Endothelial cell of hepatic sinusoid (primary cell): Measurements from ENCODE around the gene TSGA10IP.

Source experiments
- in situ Hi-C: cut with HindIII; loops from 2 replicates; pipeline ENCODE4 v1.10.0; 2017; ENCODE audit warnings: low sequenced_read_pairs

Gene TSGA10IP

DNA sequence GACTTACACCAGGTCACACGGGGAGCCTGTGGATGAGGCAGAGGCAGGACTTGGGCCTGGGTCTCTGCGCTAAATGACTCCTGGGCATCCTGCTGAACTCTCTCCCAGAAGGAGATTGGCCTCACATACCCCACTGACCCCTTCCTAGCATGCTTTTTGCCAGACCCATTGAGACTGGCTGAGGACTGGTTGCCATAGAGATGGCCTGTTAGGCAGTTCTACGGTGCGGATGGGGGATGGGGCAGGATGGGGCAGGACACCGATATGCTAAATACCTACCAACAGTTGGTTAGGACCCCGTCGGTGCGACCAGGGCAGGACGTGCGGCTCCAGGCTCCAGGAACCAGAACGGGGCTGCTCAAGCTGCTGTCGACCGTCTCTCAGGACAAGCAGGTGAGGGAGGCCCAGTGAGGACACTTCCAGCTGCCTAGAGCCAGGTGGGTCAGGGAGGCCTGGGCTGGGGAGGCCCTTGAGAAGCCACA, at the start of gene TSGA10IP:
TSS of gene TSGA10IP (plus strand) at position 51 of the 482 bp plus-strand sequence. CDS start at position 247, 196 bp downstream.
- in situ Hi-C loops, result no loop called here

DNA sequence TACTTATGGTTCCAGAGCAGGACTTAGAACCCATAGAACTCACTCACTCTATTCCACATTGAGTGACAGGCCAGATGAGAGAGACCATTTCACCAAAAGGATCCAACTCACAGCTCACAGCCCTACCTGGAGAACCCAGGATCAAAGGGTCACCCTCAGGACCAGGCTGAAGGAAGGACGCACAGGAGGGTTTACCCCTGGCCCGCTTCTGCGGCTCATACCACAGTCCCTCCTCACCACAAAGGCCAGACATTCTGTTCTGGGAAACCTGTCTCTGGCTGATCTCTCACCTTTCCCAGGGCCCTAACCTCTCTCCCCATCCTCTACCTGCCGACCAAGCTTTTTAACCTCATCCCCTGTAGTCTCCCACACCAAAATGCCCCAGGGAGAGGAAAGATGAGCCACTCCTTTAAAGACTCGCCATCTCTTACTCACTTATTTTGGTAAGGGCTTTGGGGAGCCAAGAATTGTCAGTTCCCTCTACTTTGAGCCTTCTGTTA, 49.7 kb upstream of the TSGA10IP start:
- in situ Hi-C loops, result loop anchor here (5.0 to 10.0 kb wide), 2 partner anchors 42 to 261 kb away; partner anchors contain the start of gene SIPA1

DNA sequence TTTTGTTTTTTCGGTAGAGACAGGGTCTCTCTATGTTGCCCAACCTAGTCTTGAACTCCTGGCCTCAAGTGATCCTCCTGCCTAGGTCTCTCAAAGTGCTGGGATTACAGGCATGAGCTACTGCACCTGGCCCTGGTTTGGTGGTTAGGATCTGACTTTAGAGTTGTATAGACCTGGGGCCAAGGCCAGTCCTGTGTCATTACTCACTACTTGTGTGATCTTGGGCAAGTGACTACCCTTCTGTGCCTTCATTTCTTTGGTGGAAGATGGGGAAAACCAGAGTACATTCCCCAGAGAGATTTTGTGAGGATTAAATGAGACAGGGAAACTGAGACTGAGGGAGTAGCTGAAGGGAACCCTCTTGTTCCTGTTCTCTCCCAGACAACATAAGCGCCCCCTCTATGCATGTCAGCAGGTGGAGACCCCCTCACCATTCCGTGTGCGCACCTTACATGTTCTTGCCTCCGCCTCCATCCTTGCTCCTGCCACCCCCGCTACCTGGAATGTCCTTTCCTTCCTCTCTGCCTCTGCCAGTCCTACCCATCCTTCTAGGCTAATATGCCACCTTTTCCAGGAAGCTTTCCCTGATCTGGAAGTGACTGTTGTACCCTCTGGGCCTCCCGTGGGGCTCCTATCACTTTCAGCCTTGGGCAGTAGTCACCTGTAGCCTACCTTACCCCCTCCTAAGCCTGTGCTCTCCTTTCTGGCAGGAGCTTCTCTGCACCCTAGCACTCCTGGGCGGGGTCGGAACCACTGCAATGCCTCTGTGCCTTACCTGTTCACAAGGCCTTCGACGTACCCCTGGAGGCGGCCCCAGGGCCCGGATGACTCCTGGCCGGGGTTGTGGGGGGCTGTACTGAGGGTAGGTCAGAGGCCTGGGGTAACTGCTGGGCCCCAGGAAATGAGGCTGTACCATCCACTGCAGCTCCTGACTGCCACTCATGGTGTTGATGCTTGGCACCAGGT, 49.0 kb upstream of the TSGA10IP start:
- in situ Hi-C loops, result loop anchor here (5.0 to 10.0 kb wide), 2 partner anchors 41 to 262 kb away; partner anchors contain the start of gene SIPA1

DNA sequence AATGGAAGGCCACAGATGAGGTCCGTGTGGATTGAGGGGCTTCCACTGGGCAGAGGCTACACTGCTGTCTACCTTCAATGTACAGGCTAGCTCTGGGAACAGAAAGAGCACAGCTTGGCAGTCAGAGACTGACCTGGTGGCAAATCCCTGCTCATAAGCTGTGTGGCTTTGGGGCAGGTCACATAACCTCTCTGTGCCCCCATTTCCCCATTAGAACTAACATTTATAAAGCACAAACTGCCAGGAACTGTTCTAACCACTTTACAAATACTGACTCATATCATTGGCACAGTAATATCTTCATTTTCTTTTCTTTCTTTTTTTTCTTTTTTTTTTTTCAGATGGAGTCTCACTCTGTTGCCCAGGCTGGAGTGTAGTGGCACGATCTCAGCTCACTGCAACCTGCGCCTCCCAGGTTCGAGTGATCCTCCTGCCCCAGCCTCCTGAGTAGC, 48.2 kb upstream of the TSGA10IP start:
- in situ Hi-C loops, result loop anchor here (5.0 to 10.0 kb wide), 2 partner anchors 40 to 262 kb away; partner anchors contain the start of gene SIPA1

DNA sequence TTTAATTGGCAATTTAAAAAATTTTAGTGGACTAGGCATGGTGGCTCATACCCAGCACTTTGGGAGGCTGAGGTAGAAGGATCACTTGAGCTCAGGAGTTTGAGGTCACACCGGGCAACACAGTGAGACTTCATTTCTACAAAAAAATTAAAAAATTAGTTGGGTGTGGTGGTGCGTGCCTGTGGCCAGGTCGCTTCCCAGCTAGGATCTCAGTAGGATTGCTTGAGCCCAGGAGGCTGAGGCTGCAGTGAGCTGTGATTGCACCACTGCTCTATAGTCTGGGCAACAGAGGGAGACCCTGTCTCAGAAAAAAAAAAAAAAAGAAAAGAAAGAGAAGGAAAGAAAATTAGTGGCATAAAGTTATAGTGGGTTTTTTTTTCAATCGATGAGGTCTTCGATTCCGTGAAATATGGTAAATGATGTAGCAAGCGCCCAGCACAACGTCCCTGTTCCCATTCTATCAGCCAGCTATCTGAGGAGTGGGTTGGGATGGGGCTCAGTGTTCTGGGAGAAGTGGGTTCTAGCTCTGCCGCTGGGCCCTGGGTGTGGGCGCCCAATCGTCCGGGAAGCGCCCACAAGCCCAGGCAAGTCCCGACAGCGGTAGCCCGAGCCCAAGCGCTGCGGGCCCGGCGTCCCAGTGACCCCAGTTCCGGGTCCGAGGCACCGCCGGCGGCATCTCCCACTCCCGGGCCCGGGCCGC, 46.5 kb upstream of the TSGA10IP start:
- in situ Hi-C loops, result loop anchor here (5.0 to 10.0 kb wide), 2 partner anchors 38 to 264 kb away; partner anchors contain the start of gene SIPA1

DNA sequence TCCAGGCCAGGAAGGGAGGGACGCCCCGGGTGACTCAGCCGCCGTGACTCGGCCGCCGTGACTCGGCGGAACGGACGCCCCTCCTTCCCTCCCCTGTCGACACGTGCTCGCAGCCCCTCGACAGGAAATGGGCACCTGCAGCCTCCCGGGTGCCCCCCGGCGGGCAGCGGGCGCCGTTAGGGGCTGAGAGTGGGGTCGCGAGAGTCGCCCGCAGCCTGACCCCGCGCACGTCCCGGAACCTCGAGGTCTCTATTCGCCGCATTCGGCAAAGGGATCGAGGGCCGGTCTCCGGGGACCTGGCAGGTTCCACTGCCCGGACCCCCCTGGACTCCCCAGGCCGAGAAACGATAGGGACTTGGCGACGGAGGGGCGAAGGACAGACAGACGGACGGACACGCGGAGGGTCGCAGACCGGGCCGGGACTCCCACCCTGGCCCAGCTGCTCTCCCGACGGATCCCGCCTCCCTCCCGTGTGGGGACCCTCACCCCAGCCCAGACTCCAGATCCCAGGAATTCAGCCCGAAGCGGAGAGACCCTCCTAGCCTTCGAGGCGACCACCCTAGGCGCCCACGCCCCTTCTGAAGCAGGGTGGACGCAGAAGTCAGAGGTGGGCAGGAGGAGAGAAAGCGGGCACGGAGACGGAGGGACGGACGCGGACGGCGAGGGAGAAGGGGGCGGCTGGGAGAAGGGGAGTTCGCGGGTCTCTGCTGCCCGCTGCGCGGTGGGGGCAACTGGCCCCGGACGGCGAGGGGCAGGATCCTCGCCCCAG, 45.7 kb upstream of the TSGA10IP start:
- in situ Hi-C loops, result loop anchor here (5.0 to 10.0 kb wide), 2 partner anchors 38 to 265 kb away; partner anchors contain the start of gene SIPA1

DNA sequence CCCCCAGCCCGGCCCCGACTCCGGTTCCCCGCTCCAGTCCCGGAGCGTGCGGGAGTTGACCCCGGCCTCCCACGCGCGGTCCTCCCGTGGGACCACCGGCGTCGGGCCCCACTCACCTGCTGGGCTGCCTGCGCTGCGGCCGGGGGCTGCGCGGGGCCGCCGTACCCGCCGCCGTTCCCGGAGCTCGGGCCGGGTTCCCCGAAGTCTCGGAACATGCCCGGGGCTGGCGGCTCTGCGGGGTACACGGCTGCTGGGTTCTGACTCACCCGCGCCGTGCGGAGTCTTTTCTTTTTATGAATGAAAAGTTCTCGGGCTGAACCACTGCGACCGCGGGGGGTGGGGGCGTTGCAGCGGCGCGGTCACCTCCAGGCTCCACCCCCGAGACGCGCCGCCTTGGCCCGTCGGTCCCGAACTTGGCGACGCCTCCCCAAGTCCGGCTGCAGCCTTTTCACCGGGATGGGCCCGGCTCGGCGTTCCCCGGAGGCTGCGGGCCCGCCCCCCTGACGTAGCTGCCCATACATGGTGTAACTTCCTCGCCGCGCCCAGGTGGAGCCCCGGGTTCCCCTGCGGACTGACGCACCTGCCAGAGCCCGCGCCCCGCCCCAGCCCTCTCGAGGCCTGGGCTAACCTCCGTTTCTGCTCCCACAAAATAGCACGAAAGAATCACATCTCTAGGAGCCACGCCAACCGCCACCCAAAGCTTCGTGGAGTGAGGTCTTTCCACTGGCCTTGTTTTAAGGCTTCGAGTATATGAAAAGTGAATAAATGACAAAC, 45.0 kb upstream of the TSGA10IP start, which contains the start of gene FOSL1:
TSS of gene FOSL1 (minus strand) at position 264 of the 774 bp plus-strand sequence. CDS start at position 215, 49 bp downstream.
- in situ Hi-C loops, result no loop called here

DNA sequence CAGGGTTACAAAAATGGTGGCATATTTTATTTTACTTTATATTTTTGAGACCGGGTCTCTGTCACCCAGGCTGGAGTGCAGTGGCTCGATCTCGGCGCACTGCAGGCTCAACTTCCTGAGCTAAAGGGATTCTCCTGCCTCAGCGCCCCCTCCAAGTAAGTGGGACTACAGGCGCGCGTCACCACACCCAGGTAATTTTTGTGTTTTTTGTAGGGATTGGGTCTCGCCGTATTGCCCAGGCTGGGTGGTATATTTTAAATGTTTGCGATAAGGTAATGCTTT, 44.4 kb upstream of the TSGA10IP start:
- in situ Hi-C loops, result no loop called here

DNA sequence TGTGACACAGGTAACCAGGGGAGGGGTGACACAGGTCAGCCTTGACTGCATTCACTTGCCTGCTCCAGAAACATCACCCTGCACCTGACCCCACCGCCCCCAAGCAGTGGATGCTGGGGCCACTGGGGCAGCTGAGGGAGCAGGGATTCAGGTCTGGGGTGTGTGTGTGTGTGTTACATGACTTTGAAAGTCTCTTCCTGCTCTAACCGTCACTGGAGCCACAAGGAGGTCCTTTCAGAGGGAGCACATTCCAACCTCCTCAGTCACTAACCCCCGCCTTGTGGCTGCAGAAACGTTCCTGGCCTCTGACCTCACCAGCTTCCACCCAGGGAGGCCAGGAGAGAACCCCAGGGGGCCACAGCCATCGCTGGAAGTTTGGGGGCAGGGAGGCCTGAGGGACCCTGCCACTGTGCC, 42.2 kb upstream of the TSGA10IP start:
- in situ Hi-C loops, result no loop called here

DNA sequence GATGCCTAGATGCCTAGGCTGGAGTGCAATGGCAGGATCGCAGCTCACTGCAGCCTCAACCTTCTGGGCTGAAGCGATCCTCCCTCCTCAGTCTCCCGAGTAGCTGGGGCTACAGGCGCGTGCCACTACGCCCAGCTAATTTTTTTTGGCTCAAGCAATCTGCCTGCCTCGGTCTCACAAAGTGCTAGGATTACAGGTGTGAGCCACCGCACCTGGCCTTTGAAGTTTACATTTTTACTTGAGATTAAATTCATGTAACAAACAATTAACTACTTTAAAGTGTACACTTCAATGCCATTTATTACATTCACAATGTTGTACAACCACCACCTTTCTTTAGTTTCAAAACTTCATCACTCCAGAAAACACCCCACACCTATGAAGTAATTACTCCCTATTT, 41.6 kb upstream of the TSGA10IP start:
- in situ Hi-C loops, result no loop called here

DNA sequence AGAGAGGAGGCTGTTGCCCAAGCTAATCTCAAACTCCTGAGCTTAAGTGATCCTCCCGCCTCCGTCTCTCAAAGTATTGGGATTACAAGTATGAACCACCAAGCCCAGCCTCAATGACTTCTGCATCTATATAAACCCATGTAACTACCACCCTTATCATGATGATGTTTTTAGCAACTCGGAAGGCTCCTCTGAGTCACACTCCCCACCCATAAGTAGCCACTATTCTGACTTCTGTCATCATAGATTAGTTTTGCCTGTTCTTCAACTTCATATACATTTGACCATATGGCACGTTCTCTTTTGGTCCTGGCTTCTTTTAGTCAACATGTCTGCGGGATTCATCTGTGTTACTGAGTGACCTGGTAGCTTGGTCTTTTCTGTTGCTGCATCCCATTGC, 38.7 kb upstream of the TSGA10IP start:
- in situ Hi-C loops, result no loop called here

DNA sequence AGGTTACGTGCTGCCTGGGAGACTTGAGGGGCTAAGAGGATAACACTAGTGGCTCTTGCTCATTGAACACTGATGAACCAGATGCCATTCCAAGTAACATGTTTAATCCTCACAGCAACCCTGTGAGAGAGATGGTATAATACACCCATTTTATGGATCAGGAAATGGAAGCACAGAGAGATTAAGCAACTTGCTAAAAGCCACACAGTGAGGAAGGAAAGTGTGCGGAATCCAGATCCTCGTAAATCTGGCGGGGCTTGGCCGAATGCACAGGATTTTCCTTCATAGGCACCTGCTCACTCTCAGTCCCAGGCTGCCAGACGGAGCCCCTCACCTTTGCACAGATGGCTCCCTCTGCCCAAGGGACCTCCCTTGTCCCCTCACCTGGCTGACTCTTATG, 37.4 kb upstream of the TSGA10IP start:
- in situ Hi-C loops, result no loop called here

DNA sequence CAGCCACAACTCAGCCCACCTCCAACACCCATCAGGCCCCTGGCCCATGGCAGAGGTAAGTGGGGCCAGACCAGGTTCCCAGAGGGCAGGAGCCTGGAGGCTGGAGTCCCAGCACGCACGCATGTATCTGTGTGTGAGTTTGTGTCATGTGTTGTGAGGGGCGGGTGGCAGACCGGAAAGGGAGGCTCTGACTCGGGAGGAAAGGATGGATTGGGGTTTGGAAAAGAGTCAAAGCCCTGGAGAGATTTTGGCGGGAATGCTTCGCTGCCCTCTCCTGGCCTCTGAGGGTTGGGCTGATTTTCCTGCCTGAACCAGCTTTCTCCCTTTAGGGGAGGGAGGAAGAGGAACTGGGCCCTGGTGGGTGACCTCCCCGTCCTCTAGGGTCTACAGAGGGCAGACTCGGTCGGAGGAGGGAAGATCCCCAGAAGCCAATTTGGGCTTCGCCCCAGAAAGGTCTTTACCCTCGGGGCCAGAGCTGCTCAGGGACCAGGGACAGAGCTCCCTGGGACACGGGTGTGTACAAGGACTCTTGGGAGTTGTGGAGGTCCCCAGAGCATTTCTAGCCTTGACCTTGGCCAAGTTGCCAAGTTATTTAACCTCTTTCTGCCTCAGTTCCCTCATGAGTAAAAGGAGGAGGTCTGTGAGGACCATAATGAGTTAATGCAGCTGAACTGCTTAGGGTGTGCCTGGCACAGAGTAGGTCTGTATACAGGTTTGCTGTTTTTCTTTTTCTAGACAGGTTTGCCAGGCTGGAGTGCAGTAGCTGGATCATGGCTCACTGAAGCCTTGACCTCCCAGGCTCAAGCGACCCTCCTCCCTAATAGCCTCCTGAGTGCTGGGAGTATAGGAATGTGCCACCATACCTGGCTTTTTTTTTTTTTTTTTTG, 33.4 kb upstream of the TSGA10IP start:
- in situ Hi-C loops, result no loop called here

DNA sequence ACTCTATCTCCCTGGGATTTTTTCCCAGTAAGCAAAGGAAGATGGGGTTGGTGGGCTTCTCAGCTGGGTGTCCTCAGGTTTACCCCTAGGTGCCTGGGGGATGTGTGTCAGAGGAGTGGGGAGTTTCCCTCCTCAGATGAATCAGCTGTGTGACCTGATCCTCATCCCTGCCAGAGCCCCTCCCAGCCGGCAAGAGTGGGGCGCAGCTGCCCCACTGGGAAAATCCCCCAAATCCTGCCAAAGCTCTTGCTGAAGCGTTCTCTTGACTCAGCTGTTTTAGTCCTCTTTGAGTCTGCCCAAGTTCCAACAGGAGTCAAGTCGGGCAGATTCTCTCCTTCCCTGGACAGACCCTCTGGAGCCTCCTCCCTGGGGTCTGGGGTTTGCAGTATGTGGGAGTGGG, 32.4 kb upstream of the TSGA10IP start:
- in situ Hi-C loops, result no loop called here

DNA sequence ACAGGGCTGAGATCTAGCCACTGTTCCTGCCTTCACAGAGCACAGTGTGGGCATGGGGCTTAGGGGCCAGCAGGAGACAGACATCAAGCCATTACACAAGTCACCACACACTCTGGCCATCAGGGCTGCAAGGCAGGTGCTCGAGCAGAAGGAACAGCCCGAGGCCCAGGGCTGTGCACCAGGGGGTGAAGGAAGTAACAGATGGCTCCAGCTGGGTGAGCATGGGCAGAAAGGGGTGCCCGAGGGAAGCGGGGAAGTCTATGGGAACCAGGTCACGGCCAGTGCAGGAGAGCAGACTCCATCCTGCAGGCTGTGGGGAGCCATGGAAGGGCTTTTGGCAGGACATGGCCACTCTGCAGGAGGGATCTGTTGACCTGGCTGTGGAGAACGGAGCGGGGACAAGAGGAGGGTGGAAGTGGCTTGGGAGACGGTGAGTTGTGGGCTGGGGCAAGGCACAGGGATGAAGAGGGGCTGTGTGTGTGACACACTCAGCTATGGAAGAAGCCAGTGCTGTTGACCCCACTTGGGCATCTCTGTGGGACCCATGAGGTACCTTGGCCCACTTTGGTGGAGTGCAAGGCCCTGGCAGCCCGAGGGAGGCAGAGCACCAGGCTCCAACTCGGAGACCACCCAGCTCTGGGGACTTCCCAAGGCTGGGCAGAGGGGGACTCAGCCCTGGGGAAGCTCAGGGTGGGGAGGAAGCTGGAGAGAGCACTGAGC, 30.0 kb upstream of the TSGA10IP start:
- in situ Hi-C loops, result no loop called here

DNA sequence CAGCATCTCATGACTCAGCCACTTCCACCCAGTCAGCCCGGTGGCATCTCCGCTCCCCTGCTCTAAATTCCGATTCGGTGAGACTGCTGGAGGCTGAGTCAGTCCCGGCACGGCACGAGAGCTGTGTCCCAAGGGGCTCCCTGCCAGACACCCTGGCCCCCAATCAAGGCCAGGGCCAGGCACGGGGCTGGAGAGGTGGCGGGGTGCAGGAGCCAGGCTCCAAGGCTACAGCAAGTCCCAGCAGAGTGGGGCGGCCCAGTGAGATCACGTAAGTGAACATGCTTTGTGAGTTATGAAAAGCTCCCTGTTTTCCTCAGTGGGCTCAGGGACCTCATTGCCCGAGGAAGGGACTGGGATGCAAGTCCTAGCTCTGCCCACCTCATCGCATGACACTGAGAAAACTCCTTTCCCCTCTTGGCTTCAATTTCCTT, 29.4 kb upstream of the TSGA10IP start:
- in situ Hi-C loops, result no loop called here

DNA sequence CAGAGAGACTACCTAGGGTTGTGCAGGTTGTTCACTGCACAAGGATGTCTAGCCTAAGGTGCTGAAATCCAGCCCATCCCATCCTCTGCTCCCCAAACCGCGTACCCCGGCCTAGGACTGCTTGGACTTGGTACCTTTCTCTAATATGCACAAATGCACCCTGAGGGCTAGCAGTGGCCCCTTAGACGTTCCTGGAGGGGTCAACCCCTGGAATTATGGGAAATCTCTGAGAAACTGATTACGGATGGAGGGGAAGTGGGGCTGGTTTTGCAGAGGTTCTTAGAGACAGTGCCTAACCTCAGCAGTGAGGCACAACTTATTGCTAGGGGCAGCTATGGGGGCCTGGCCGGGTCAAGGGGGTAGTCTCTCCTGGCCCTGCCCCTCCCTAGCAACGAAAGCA, 28.9 kb upstream of the TSGA10IP start:
- in situ Hi-C loops, result no loop called here

DNA sequence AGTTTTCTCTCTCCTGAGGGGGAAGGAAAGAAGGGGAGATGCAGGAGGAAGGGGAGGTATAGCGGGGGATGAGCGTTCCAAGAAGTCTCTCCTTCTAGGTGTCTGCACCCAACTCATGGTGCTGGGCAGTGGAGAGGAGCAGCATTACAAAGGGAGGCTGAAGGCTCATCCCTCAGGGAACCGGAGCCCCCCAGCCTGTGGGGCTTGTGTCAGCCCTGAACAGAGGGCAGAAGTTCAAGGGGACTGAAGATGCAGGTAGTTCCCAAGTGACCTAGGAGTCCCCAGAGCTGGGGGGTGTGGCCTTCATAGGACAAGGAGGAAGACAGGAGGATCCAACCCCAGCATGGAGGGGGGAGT, 28.2 kb upstream of the TSGA10IP start:
- in situ Hi-C loops, result no loop called here
